Measurements from ENCODE around the gene STARD9. TPM values are rescaled to one million over a fixed set of nuclear protein-coding genes. Genes with fewer than 3 reads are reported as not detected.

Gene STARD9
- total and polyA plus RNA-seq, 8 donors: 1.4 to 45.7 (median 11.8) TPM

DNA sequence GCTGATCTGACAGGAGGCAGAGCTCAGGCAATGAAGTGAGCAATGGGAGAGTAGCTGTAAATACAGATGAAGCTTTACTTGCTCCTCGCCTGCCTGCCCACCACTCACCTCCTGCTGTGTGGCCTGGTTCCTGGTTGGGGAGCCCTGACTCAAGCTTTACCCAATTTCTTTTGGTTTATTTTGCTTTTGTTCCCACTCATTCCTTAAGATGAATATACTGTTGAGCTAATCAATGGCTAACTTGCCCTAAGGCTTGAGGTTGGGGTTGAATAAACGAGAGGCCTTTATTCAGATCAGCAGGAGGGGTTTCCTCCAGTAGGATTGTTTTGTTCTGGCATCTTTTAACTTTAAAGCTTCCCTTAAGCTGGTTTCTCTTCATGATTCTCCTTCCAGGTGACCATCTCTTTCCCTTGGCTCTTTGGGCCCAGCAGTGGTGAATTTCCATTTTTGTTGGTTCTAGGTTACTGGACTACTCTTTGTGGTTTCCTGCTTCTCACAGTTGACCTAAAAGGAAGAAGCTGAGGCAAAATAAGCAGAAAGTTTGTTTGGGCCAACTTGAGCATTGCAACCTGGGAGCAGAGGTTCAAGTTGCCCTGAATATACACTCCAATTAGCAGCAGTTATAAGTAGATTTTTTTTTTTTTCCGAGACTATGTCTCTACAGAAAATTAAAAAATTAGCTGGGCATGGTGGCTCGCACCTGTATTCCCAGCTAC, 44.4 kb downstream of the STARD9 start:
- Histone ChIP-seq H3K9me3 (no peaks in the 10 kb centered on the region), H3K4me1 (peaks cover 0 to 16% (median 3%) of the 10 kb centered on the region in 4 donors), H3K27me3 (no peaks in the 10 kb centered on the region), H3K27ac (no peak overlapping the region), H3K4me3 (no peak overlapping the region), H3K36me3 (peaks cover 0 to 11% (median 6%) of the 10 kb centered on the region in 4 donors)
- intact Hi-C loops (cut with DNase I; ENCODE audit: low total_unique reads): no loop called here
- TF ChIP-seq POLR2AphosphoS5 (IDR thresholded peaks at IDR 0.05): no peak
- no peak for TF ChIP-seq EP300 (IDR thresholded peaks at IDR 0.05)
- TF ChIP-seq, protein P1, sequence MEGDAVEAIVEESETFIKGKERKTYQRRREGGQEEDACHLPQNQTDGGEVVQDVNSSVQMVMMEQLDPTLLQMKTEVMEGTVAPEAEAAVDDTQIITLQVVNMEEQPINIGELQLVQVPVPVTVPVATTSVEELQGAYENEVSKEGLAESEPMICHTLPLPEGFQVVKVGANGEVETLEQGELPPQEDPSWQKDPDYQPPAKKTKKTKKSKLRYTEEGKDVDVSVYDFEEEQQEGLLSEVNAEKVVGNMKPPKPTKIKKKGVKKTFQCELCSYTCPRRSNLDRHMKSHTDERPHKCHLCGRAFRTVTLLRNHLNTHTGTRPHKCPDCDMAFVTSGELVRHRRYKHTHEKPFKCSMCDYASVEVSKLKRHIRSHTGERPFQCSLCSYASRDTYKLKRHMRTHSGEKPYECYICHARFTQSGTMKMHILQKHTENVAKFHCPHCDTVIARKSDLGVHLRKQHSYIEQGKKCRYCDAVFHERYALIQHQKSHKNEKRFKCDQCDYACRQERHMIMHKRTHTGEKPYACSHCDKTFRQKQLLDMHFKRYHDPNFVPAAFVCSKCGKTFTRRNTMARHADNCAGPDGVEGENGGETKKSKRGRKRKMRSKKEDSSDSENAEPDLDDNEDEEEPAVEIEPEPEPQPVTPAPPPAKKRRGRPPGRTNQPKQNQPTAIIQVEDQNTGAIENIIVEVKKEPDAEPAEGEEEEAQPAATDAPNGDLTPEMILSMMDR (IDR thresholded peaks at IDR 0.05): no peak
- no peak for TF ChIP-seq POLR2A (IDR thresholded peaks at IDR 0.05)
- no peak for DNase-seq
- WGBS, 5 donors: 90 to 94% (median 93%) methylated on average over 4 of the region's 4 CpGs

DNA sequence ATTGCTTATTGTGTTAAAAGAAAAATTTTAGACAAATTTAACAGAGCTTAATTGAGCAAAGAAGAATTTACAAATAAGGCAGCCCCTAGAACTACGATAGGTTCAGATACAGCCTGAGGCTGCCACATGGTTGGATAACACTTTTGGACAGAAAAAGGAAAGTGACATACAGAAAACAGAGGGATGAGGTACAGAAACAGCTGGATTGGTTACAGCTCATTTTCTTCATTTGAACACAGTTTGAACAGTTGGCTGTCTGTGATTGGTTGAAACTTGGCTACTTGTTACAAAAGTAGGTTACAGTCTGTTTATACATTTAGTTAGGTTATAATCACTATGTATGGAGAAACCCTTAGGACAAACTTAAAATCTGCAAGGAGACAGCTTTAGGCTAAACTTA, 46.0 kb downstream of the STARD9 start:
- TF ChIP-seq, protein P1 (IDR thresholded peaks at IDR 0.05): no peak
- TF ChIP-seq EP300 (IDR thresholded peaks at IDR 0.05) (no peak), POLR2A (IDR thresholded peaks at IDR 0.05) (no peak), POLR2AphosphoS5 (IDR thresholded peaks at IDR 0.05) (no peak)
- Histone ChIP-seq H3K36me3 (peaks cover 0 to 11% (median 6%) of the 10 kb centered on the region in 4 donors), H3K9me3 (no peaks in the 10 kb centered on the region), H3K27me3 (no peaks in the 10 kb centered on the region), H3K27ac (no peak overlapping the region), H3K4me1 (peaks cover 0 to 9% (median under 1%) of the 10 kb centered on the region in 4 donors), H3K4me3 (no peak overlapping the region)
- intact Hi-C loops (cut with DNase I; ENCODE audit: low total_unique reads): no loop called here
- WGBS, 5 donors: 93 to 100% (median 93%) methylated on average over 1 of the region's 1 CpG
- DNase-seq: no peak

DNA sequence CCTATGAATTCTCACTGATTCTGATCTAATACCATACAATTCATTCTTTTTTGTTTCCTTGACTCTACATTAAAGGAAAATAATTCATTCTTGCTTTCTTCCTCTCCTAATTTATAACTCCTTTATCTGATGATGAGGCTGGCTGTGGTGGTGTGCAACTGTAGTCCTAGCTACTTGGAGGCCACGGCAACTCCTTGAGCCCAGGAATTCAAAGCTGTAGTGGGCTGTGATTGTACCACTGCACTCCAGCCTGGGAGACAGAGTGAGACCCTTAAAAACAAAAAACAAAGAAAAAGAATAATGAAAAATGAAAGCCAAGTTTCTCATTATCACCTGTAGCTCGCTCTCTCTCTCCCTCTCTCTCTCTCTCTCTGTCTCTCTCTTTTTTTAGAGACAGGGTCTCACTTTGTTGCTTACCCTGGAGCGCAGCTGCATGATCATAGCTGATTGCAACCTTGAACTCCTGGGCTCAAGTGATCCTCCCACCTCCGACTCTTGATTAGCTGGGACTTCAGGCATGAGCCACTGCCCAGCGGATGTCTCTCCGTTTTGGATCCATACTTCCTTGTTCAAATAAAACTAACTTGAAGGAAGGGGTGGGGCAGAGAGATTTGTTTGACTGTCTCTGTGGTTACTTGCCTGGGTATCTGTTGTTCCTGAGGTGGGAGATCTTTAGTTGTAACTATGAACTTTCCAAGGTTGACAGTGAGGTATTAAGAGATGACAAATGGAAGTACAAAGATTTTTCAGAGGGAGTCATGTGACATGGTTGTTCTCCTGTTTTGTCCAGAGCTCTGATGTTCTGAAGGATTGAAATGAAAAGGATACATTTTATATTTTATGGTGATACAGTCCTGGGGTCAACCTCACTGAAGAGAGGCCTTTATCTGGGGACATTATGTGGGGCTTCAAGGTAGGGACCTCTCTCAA, 46.9 kb downstream of the STARD9 start:
- DNase-seq: peak in 1 of 2 donors; percentile 22
- intact Hi-C loops (cut with DNase I; ENCODE audit: low total_unique reads): no loop called here
- H3K4me1 ChIP-seq: peaks cover 0 to 8% (median 0%) of the 10 kb centered on the region in 4 donors

DNA sequence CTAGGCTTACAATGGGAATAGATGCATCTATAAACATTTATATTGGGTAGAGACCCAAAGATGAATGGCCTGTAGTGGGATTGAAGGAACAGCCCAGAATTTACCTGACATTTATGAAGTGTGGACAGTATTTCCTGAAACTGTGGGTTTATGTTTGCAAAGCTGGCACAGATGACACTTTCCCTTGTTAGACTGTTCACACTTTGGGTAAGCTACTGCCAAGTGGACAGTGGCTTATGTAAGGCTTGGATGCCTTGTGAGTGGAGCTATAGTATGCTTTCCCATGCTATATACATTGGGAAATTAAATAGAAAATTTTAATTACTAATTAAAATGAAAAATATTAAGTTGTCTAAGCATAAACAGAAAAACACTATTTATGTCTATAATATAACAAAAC, 48.5 kb downstream of the STARD9 start:
- DNase-seq: no peak
- H3K4me3 ChIP-seq: no peak overlapping the region
- TF ChIP-seq, protein P1 (IDR thresholded peaks at IDR 0.05): no peak
- H3K36me3 ChIP-seq: no peaks in the 10 kb centered on the region
- intact Hi-C loops (cut with DNase I; ENCODE audit: low total_unique reads): no loop called here
- H3K27me3 ChIP-seq: no peaks in the 10 kb centered on the region
- no peaks in the 10 kb centered on the region for H3K9me3 ChIP-seq
- H3K27ac ChIP-seq: no peak overlapping the region
- H3K4me1 ChIP-seq: peaks cover 0 to 8% (median 0%) of the 10 kb centered on the region in 4 donors

More for the DNA sequence above, 46.9 kb downstream of the STARD9 start:
- H3K4me3 ChIP-seq: no peak overlapping the region
- no peaks in the 10 kb centered on the region for H3K9me3 ChIP-seq
- peaks cover 0 to 10% (median 6%) of the 10 kb centered on the region in 4 donors for H3K36me3 ChIP-seq
- TF ChIP-seq EP300 (IDR thresholded peaks at IDR 0.05) (no peak), POLR2AphosphoS5 (IDR thresholded peaks at IDR 0.05) (no peak)
- no peaks in the 10 kb centered on the region for H3K27me3 ChIP-seq
- 60 to 73% (median 67%) methylated on average over 4 to 6 of the region's 6 CpGs for WGBS, 5 donors
- no peak overlapping the region for H3K27ac ChIP-seq
